ENCODE data around the gene ALK.

The ALK gene

DNA sequence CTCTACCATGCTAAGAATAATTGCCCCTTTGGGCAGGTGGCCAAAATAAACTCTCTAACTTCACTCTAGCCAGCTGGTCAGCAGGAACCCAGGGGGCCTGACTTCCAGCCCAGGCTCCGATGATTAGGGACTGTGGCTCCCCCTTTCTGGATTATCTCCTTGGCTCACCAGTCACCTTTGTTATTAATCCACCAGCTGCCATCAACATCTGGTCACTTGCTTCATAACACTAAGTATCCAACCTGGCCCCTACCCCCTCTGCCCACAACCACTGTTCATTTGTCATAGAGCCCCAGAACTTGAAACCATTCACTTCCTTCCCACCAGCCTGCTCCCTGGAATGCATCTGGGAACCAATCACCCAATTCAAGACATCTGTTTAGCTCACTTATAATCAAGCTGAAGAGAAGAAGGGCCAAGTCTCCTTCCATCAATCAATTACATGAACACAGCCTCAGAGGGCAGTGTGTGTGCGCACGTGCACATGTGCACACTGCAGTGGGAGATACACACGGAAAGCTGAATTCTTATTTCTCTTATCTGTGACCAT is 215.1 kb downstream of the ALK start:
- Histone ChIP-seq H3K9me3 (ENCODE audit: control insufficient read depth, low read length) (no peaks in the 10 kb centered on the region), H3K36me3 (ENCODE audit: control insufficient read depth, insufficient read depth, low read length) (no peaks in the 10 kb centered on the region), H3K4me1 (ENCODE audit: control insufficient read depth, insufficient read depth, low read length) (no peaks in the 10 kb centered on the region), H3K27ac (ENCODE audit: insufficient read depth, low read depth, low read length, poor library complexity, severe bottlenecking) (no peak overlapping the region), H3K27me3 (ENCODE audit: control insufficient read depth, insufficient read depth, low read length, poor library complexity, severe bottlenecking) (no peaks in the 10 kb centered on the region), H3K4me3 (ENCODE audit: insufficient read depth, low read depth, low read length) (no peak overlapping the region)
- WGBS, 2 experiments: 97 to 98% methylated on average over 4 of the region's 4 CpGs

DNA sequence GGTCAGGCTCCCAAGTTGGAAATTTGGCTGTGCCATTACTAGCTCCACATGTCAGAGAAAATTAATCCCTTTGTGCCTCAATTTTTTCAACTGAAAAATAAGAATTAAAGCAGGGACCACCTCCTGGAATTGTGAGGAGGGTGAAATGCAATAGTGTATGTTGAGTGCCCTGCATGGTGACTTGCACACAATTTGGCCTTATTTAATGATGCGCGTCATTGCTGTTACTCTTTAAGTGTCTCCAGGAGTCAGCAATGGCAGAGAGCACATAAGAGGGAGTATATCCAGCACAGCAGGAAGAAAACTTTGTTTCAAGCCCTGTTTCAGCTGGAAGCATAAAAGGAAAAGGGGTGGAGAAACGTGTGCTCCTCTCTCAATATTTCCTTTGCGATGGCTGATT is 215.8 kb downstream of the ALK start:
- 89 to 97% methylated on average over 4 of the region's 4 CpGs for WGBS, 2 experiments
- Histone ChIP-seq H3K36me3 (ENCODE audit: control insufficient read depth, insufficient read depth, low read length) (no peaks in the 10 kb centered on the region), H3K4me3 (ENCODE audit: insufficient read depth, low read depth, low read length) (no peak overlapping the region), H3K27ac (ENCODE audit: insufficient read depth, low read depth, low read length, poor library complexity, severe bottlenecking) (no peak overlapping the region), H3K4me1 (ENCODE audit: control insufficient read depth, insufficient read depth, low read length) (no peaks in the 10 kb centered on the region), H3K27me3 (ENCODE audit: control insufficient read depth, insufficient read depth, low read length, poor library complexity, severe bottlenecking) (no peaks in the 10 kb centered on the region), H3K9me3 (ENCODE audit: control insufficient read depth, low read length) (no peaks in the 10 kb centered on the region)

DNA sequence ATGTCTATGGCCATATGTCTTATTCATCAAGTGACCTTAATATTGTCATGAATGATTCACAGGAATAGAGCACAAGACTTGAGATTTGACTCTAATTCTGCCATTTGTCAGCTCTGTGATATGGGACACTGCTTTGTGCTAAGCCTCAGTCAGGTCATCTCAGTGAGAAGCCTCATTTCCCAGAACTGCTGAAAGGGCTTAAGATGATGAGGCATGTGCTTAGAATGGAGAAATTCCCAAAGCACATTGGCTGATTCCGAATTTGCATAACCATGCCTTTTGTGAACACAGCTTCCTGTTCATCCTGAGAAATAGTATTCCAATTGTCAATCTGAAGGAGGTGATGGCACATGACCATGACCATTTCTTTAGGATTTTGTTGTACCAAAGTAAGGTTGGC is 218.1 kb downstream of the ALK start:
- H3K4me3 ChIP-seq (ENCODE audit: insufficient read depth, low read depth, low read length): no peak overlapping the region
- H3K36me3 ChIP-seq (ENCODE audit: control insufficient read depth, insufficient read depth, low read length): no peaks in the 10 kb centered on the region
- no peaks in the 10 kb centered on the region for H3K9me3 ChIP-seq (ENCODE audit: control insufficient read depth, low read length)
- H3K27me3 ChIP-seq (ENCODE audit: control insufficient read depth, insufficient read depth, low read length, poor library complexity, severe bottlenecking): no peaks in the 10 kb centered on the region
- no peak overlapping the region for H3K27ac ChIP-seq (ENCODE audit: insufficient read depth, low read depth, low read length, poor library complexity, severe bottlenecking)
- H3K4me1 ChIP-seq (ENCODE audit: control insufficient read depth, insufficient read depth, low read length): no peaks in the 10 kb centered on the region
- 93 to 95% methylated on average over 1 of the region's 1 CpG for WGBS, 2 experiments

DNA sequence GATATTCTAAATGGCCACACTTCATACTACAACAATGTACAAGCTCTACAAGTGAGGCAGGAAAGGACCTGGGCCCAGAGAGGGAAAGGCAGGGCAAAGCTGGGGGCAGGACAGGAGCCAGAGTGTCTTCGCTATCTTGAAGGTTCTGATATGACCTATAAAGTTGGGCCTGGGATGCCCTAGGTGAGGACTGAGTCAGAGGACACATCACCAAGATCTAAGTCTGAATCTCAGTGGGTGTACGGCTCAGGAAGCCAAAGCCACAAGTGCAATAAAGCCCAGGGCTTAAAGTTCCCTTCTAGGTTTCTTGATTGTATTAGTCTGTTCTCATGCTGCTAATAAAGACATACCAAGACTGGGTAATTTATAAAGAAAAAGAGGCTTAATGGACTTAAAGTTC is 219.1 kb downstream of the ALK start:
- 98% methylated on average over 2 of the region's 2 CpGs for WGBS, 2 experiments

DNA sequence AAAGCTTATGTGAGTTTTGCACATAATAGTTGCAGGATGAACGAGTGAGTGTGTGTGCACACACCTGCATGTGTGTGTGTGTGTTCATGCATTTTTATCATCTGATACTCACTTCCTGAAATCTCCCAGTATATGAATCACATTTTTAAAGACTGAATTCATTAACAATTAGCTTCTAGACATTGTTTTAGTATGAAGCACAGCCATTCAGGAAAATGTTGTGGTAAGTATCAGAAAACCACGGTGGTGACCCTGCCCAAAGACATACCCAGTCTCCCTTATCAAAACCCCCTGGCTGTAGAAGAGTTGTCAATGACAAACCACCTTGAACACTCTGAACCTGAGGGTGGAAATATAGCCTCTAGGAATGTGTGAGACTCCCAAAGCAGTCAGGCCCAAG is 220.8 kb downstream of the ALK start:
- Histone ChIP-seq H3K27me3 (ENCODE audit: control insufficient read depth, insufficient read depth, low read length, poor library complexity, severe bottlenecking) (no peaks in the 10 kb centered on the region), H3K36me3 (ENCODE audit: control insufficient read depth, insufficient read depth, low read length) (no peaks in the 10 kb centered on the region), H3K4me3 (ENCODE audit: insufficient read depth, low read depth, low read length) (no peak overlapping the region), H3K9me3 (ENCODE audit: control insufficient read depth, low read length) (no peaks in the 10 kb centered on the region), H3K4me1 (ENCODE audit: control insufficient read depth, insufficient read depth, low read length) (no peaks in the 10 kb centered on the region), H3K27ac (ENCODE audit: insufficient read depth, low read depth, low read length, poor library complexity, severe bottlenecking) (no peak overlapping the region)
- WGBS, 2 experiments: 90 to 97% methylated on average over 2 of the region's 2 CpGs

More for the DNA sequence above, 219.1 kb downstream of the ALK start:
- no peaks in the 10 kb centered on the region for H3K9me3 ChIP-seq (ENCODE audit: control insufficient read depth, low read length)
- H3K36me3 ChIP-seq (ENCODE audit: control insufficient read depth, insufficient read depth, low read length): no peaks in the 10 kb centered on the region
- H3K27me3 ChIP-seq (ENCODE audit: control insufficient read depth, insufficient read depth, low read length, poor library complexity, severe bottlenecking): no peaks in the 10 kb centered on the region
- no peaks in the 10 kb centered on the region for H3K4me1 ChIP-seq (ENCODE audit: control insufficient read depth, insufficient read depth, low read length)
- no peak overlapping the region for H3K27ac ChIP-seq (ENCODE audit: insufficient read depth, low read depth, low read length, poor library complexity, severe bottlenecking)
- no peak overlapping the region for H3K4me3 ChIP-seq (ENCODE audit: insufficient read depth, low read depth, low read length)

DNA sequence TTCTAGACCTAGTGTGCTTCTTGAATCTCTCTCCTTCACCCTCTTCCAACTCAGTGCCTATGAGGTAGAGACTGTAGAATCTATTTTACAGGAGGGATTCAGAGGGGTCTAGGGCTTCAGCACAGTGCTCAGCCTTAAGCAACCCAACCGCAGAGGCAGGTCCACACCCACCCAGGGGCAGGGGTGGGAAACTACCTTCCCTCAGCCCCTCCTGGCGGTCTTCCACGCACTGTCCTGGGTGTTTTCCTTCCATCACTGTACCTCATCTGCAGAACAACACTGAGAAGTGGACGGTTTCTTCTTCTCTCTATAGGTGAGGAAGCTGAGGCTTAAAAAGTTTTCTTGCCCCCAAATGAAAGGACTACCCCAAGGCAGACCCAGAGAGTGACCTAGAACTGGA is 222.3 kb downstream of the ALK start:
- Histone ChIP-seq H3K4me3 (ENCODE audit: insufficient read depth, low read depth, low read length) (no peak overlapping the region), H3K36me3 (ENCODE audit: control insufficient read depth, insufficient read depth, low read length) (no peaks in the 10 kb centered on the region), H3K4me1 (ENCODE audit: control insufficient read depth, insufficient read depth, low read length) (no peaks in the 10 kb centered on the region), H3K27me3 (ENCODE audit: control insufficient read depth, insufficient read depth, low read length, poor library complexity, severe bottlenecking) (no peaks in the 10 kb centered on the region), H3K27ac (ENCODE audit: insufficient read depth, low read depth, low read length, poor library complexity, severe bottlenecking) (no peak overlapping the region), H3K9me3 (ENCODE audit: control insufficient read depth, low read length) (no peaks in the 10 kb centered on the region)
- 71% methylated on average over 4 of the region's 4 CpGs for WGBS, 2 experiments

DNA sequence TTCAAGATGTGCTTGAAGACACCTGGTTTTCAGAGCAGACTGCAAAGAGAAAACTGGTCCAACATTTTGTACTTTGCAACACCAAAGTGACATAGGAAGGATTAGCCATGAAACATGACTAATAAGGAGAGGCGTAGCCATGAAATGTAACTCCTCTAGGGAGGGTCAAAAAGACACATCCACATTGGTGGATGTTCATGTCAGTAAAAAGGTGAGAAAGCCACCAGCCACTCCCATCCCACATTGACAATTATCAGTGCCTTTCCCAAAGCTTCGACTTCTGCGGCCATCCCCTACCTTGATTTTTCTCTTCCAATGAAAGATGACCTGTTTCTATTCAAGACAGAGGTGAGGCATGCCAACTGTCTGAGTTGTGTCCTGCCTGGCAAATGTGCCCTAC is 223.2 kb downstream of the ALK start:
- no peak overlapping the region for H3K27ac ChIP-seq (ENCODE audit: insufficient read depth, low read depth, low read length, poor library complexity, severe bottlenecking)
- 94 to 97% methylated on average over 3 of the region's 3 CpGs for WGBS, 2 experiments

DNA sequence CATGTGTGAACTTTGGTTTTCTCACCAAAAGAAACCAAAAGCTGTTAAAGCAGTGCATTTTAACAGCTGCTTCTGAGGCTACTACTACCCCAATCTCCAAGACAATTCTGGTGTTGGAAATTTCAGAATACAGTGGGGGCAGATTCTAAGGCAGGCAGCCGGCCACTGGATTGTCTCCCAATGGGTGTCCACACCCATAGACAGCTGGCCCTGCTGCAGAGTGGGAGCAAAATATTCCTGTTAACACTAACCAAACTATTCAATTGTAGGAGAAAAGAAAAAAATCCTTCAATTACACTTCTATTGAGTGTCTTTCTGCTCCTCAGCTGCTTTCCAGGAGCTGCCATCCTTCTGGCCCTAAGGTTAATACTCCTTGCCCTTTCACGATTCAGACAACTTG is 223.7 kb downstream of the ALK start:
- no peaks in the 10 kb centered on the region for H3K9me3 ChIP-seq (ENCODE audit: control insufficient read depth, low read length)

More for the DNA sequence above, 223.2 kb downstream of the ALK start:
- no peaks in the 10 kb centered on the region for H3K27me3 ChIP-seq (ENCODE audit: control insufficient read depth, insufficient read depth, low read length, poor library complexity, severe bottlenecking)
- H3K36me3 ChIP-seq (ENCODE audit: control insufficient read depth, insufficient read depth, low read length): no peaks in the 10 kb centered on the region
- H3K4me3 ChIP-seq (ENCODE audit: insufficient read depth, low read depth, low read length): no peak overlapping the region
- H3K9me3 ChIP-seq (ENCODE audit: control insufficient read depth, low read length): no peaks in the 10 kb centered on the region
- H3K4me1 ChIP-seq (ENCODE audit: control insufficient read depth, insufficient read depth, low read length): no peaks in the 10 kb centered on the region

DNA sequence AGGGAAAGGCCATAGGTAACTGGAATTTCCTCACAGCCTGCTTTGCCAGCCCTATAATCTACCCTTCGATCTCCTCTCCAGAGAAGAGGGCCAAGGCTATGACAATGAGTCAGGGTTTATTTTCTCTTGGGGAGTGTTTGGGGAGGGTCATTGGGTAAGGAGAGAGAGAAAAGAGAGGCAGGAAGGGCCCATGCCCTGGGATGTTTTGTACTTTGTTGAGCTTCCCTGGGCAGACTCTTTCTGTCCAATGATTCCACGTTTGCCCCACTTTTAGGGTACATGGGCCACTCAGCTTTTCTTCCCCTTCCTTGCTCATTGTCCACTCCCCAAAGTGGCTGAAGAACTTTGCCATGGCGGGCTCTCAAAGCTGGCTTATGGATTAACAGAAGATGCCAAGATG is 224.2 kb downstream of the ALK start:
- no peak overlapping the region for H3K4me3 ChIP-seq (ENCODE audit: insufficient read depth, low read depth, low read length)
- no peaks in the 10 kb centered on the region for H3K4me1 ChIP-seq (ENCODE audit: control insufficient read depth, insufficient read depth, low read length)
- no peaks in the 10 kb centered on the region for H3K9me3 ChIP-seq (ENCODE audit: control insufficient read depth, low read length)
- 88 to 96% methylated on average over 3 of the region's 3 CpGs for WGBS, 2 experiments
- H3K36me3 ChIP-seq (ENCODE audit: control insufficient read depth, insufficient read depth, low read length): no peaks in the 10 kb centered on the region
- no peak overlapping the region for H3K27ac ChIP-seq (ENCODE audit: insufficient read depth, low read depth, low read length, poor library complexity, severe bottlenecking)
- no peaks in the 10 kb centered on the region for H3K27me3 ChIP-seq (ENCODE audit: control insufficient read depth, insufficient read depth, low read length, poor library complexity, severe bottlenecking)

More for the DNA sequence above, 223.7 kb downstream of the ALK start:
- no peak overlapping the region for H3K4me3 ChIP-seq (ENCODE audit: insufficient read depth, low read depth, low read length)
- H3K27ac ChIP-seq (ENCODE audit: insufficient read depth, low read depth, low read length, poor library complexity, severe bottlenecking): no peak overlapping the region
- H3K4me1 ChIP-seq (ENCODE audit: control insufficient read depth, insufficient read depth, low read length): no peaks in the 10 kb centered on the region
- 95 to 100% methylated on average over 2 of the region's 2 CpGs for WGBS, 2 experiments
- no peaks in the 10 kb centered on the region for H3K36me3 ChIP-seq (ENCODE audit: control insufficient read depth, insufficient read depth, low read length)
- H3K27me3 ChIP-seq (ENCODE audit: control insufficient read depth, insufficient read depth, low read length, poor library complexity, severe bottlenecking): no peaks in the 10 kb centered on the region

DNA sequence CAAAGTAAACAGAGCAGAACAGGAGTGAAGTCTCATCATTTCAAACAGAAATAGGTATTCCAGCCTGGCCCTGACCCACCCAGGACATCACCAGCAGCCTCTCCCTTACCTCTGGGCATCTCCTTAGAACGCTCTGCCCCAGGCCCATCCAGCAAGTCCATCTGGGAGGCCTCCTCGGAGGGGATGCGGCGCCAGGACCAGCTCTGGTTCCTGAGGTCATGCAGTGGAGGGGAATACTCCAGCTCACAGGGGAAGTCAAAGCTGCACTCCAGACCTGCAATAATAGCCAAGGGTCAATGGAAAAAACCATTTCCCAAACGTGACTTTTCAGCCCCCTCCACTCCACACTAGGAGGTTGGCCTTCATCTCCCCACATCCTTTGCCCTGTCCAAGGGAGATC is 226.6 kb downstream of the ALK start:
- 94% methylated on average over 5 of the region's 5 CpGs for WGBS, 2 experiments
- H3K9me3 ChIP-seq (ENCODE audit: control insufficient read depth, low read length): no peaks in the 10 kb centered on the region
- no peaks in the 10 kb centered on the region for H3K4me1 ChIP-seq (ENCODE audit: control insufficient read depth, insufficient read depth, low read length)
- no peaks in the 10 kb centered on the region for H3K27me3 ChIP-seq (ENCODE audit: control insufficient read depth, insufficient read depth, low read length, poor library complexity, severe bottlenecking)
- no peaks in the 10 kb centered on the region for H3K36me3 ChIP-seq (ENCODE audit: control insufficient read depth, insufficient read depth, low read length)
- no peak overlapping the region for H3K4me3 ChIP-seq (ENCODE audit: insufficient read depth, low read depth, low read length)
- H3K27ac ChIP-seq (ENCODE audit: insufficient read depth, low read depth, low read length, poor library complexity, severe bottlenecking): no peak overlapping the region

DNA sequence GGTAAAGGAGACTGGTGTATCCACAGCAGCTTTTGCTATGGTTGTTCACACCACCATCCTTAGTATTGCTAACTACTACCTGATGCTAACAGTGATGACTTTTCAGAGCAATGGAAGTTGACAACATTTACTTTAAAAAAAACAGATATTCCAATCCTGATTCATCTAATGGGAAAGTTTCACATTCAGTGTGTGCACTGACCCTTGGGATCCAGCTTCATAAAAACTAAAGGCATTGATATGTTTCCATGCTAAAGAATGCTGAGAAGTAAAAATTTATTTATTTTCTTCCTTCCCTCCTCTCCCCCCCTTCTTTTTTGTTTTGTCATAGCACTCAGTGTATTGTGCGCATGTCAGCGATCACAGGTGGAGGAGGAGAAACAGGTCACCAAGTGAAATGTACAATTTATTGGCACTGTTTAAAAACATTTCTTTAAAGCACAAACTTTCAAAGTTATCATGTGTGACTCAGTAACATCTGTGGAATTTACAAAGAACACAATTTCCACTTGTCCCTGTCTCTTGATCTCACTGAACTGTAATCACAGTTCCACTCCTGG is 229.9 kb downstream of the ALK start:
- Histone ChIP-seq H3K27me3 (ENCODE audit: control insufficient read depth, insufficient read depth, low read length, poor library complexity, severe bottlenecking) (no peaks in the 10 kb centered on the region), H3K4me1 (ENCODE audit: control insufficient read depth, insufficient read depth, low read length) (no peaks in the 10 kb centered on the region), H3K27ac (ENCODE audit: insufficient read depth, low read depth, low read length, poor library complexity, severe bottlenecking) (no peak overlapping the region), H3K36me3 (ENCODE audit: control insufficient read depth, insufficient read depth, low read length) (no peaks in the 10 kb centered on the region), H3K9me3 (ENCODE audit: control insufficient read depth, low read length) (no peaks in the 10 kb centered on the region), H3K4me3 (ENCODE audit: insufficient read depth, low read depth, low read length) (no peak overlapping the region)
- 98% methylated on average over 2 of the region's 2 CpGs; no CpG with 5 or more reads in 1 of the 2 experiments for WGBS, 2 experiments

All from ectodermal cell (in vitro differentiated cells).